H9 (cell line): ENCODE data around the gene ADISSP. TPM values are rescaled to one million over a fixed set of nuclear protein-coding genes. Genes with fewer than 3 reads are reported as not detected.
A peak's percentile ranks its signal among the peaks of the same experiment; 100 is the strongest.

Experiments
- DNase-seq: peaks from one replicate; pipeline ENCODE4 v3.0.0-alpha.2; 2017
- H2AFZ ChIP-seq: one replicate; pipeline ENCODE4 v1.6.1; 2013; ENCODE audit warnings: mild to moderate bottlenecking, low read length, control low read depth, moderate library complexity
- H2AK5ac ChIP-seq: 2 replicates; pipeline ENCODE4 v1.6.1; 2013; ENCODE audit warnings: low read length, control low read depth, mixed read lengths; ENCODE audit not compliant: insufficient read length
- H2BK120ac ChIP-seq: one replicate; pipeline ENCODE4 v1.6.1; 2013; ENCODE audit warnings: low read depth, mild to moderate bottlenecking, low read length, control low read depth, inconsistent platforms; ENCODE audit not compliant: poor library complexity, severe bottlenecking
- H2BK12ac ChIP-seq: 2 replicates; pipeline ENCODE4 v1.6.1; 2013; ENCODE audit warnings: low read length, control low read depth, mixed read lengths, low read depth; ENCODE audit not compliant: insufficient read length
- H2BK15ac ChIP-seq: 2 replicates; pipeline ENCODE4 v1.6.1; 2013; ENCODE audit warnings: low read depth, low read length, control low read depth
- H2BK20ac ChIP-seq: one replicate; pipeline ENCODE4 v1.6.1; 2013; ENCODE audit warnings: low read depth, mild to moderate bottlenecking, low read length, control low read depth, inconsistent platforms; ENCODE audit not compliant: poor library complexity, severe bottlenecking
- H2BK5ac ChIP-seq: 2 replicates; pipeline ENCODE4 v1.6.1; 2013; ENCODE audit warnings: low read length, control low read depth, mixed read lengths; ENCODE audit not compliant: insufficient read length
- H3K14ac ChIP-seq: 2 replicates; pipeline ENCODE4 v1.6.1; 2013; ENCODE audit warnings: low read length, control low read depth; ENCODE audit not compliant: insufficient read depth
- H3K18ac ChIP-seq: 2 replicates; pipeline ENCODE4 v1.6.1; 2013; ENCODE audit warnings: low read depth, mild to moderate bottlenecking, mixed read lengths, low read length, control low read depth; ENCODE audit not compliant: insufficient read length
- H3K23ac ChIP-seq: 2 replicates; pipeline ENCODE4 v1.6.1; 2013; ENCODE audit warnings: low read length, control low read depth, mixed read lengths, low read depth; ENCODE audit not compliant: insufficient read length
- H3K23me2 ChIP-seq: 2 replicates; pipeline ENCODE4 v1.6.1; 2013; ENCODE audit warnings: low read depth, mild to moderate bottlenecking, mixed read lengths, low read length, control low read depth; ENCODE audit not compliant: insufficient read length, poor library complexity, severe bottlenecking
- H3K27ac ChIP-seq: 2 replicates; pipeline ENCODE4 v1.5.1; 2013; ENCODE audit warnings: low read length, control low read depth, mixed read lengths, low read depth; ENCODE audit not compliant: insufficient read length
- H3K27me3 ChIP-seq: 2 replicates; pipeline ENCODE4 v1.6.1; 2013; ENCODE audit warnings: low read length, control low read depth, inconsistent platforms; ENCODE audit not compliant: insufficient read depth
- H3K4ac ChIP-seq: 2 replicates; pipeline ENCODE4 v1.6.1; 2013; ENCODE audit warnings: low read depth, mild to moderate bottlenecking, control low read depth, inconsistent platforms, low read length, moderate library complexity
- H3K4me1 ChIP-seq: 2 replicates; pipeline ENCODE4 v1.6.1; 2013; ENCODE audit warnings: low read length, control low read depth, inconsistent platforms; ENCODE audit not compliant: insufficient read depth
- H3K4me2 ChIP-seq: 2 replicates; pipeline ENCODE4 v1.6.1; 2013; ENCODE audit warnings: low read length, control low read depth, mixed read lengths; ENCODE audit not compliant: insufficient read length, insufficient read depth
- H3K56ac ChIP-seq: 2 replicates; pipeline ENCODE4 v1.6.1; 2013; ENCODE audit warnings: low read depth, mild to moderate bottlenecking, mixed read lengths, low read length, control low read depth; ENCODE audit not compliant: insufficient read length
- H3K79me1 ChIP-seq: 2 replicates; pipeline ENCODE4 v1.6.1; 2013; ENCODE audit warnings: low read depth, mild to moderate bottlenecking, moderate library complexity, low read length, control low read depth, inconsistent platforms; ENCODE audit not compliant: insufficient read depth, poor library complexity, severe bottlenecking
- H3K79me2 ChIP-seq: 2 replicates; pipeline ENCODE4 v1.6.1; 2013; ENCODE audit warnings: low read length, control low read depth, inconsistent platforms; ENCODE audit not compliant: insufficient read depth
- H3K9ac ChIP-seq: 2 replicates; pipeline ENCODE4 v1.6.1; 2013; ENCODE audit warnings: low read length, control low read depth, mixed read lengths; ENCODE audit not compliant: insufficient read length; ENCODE audit errors: extremely low read depth
- H3K9me3 ChIP-seq: one replicate; pipeline ENCODE4 v1.6.1; 2013; ENCODE audit warnings: low read depth, low read length, inconsistent platforms; ENCODE audit not compliant: control insufficient read depth
- H3T11ph ChIP-seq: one replicate; pipeline ENCODE4 v1.6.1; 2013; ENCODE audit warnings: mild to moderate bottlenecking, low read length, control low read depth, inconsistent platforms
- H4K20me1 ChIP-seq: one replicate; pipeline ENCODE4 v1.6.1; 2013; ENCODE audit not compliant: control insufficient read depth, insufficient read length, insufficient read depth
- H4K5ac ChIP-seq: 2 replicates; pipeline ENCODE4 v1.6.1; 2013; ENCODE audit warnings: low read depth, mild to moderate bottlenecking, mixed read lengths, low read length, control low read depth; ENCODE audit not compliant: insufficient read length
- H4K8ac ChIP-seq: replicated peaks from 2 replicates; pipeline ENCODE4 v1.6.1; 2013; ENCODE audit warnings: low read length, control low read depth, mixed read lengths, low read depth; ENCODE audit not compliant: insufficient read length
- H4K91ac ChIP-seq: 2 replicates; pipeline ENCODE4 v1.6.1; 2013; ENCODE audit warnings: low read depth, mild to moderate bottlenecking, moderate library complexity, mixed read lengths, low read length, control low read depth; ENCODE audit not compliant: insufficient read length
- H3K27ac Mint-ChIP-seq, 3 experiments: 2 replicates in 2 of 3; 3 replicates in 1 of 3; pipeline ENCODE4 v1.8.0; 2020 to 2021; ENCODE audit warnings: mixed read lengths in 3 of 3, mild to moderate bottlenecking in 1 of 3, moderate library complexity in 1 of 3
- H3K27me3 Mint-ChIP-seq: 2 replicates; pipeline ENCODE4 v1.8.0; 2021; ENCODE audit warnings: low read depth, mild to moderate bottlenecking, moderate library complexity, mixed read lengths
- H3K36me3 Mint-ChIP-seq, 3 experiments: 2 replicates in 2 of 3; 3 replicates in 1 of 3; pipeline ENCODE4 v1.8.0; 2020 to 2021; ENCODE audit warnings: low read depth in 3 of 3, mixed read lengths in 3 of 3; ENCODE audit not compliant: insufficient read depth in 1 of 3
- H3K4me1 Mint-ChIP-seq, 2 experiments: 2 replicates each; pipeline ENCODE4 v1.8.0; 2020; ENCODE audit warnings: mixed read lengths in 2 of 2
- H3K4me3 Mint-ChIP-seq, 2 experiments: 2 replicates in 1 of 2; 3 replicates in 1 of 2; pipeline ENCODE4 v1.8.0; 2020 to 2021; ENCODE audit warnings: mild to moderate bottlenecking in 2 of 2, mixed read lengths in 2 of 2, moderate library complexity in 1 of 2
- H3K9me3 Mint-ChIP-seq, 2 experiments: 2 replicates in 1 of 2; 3 replicates in 1 of 2; pipeline ENCODE4 v1.8.0; 2020; ENCODE audit warnings: mild to moderate bottlenecking in 2 of 2, mixed read lengths in 2 of 2, moderate library complexity in 1 of 2
- WGBS: extraction: QIAGEN DNeasy Blood & Tissue Kit; methylation state at CpG from one replicate; pipeline ENCODE4 v1.1.7; 2013; ENCODE audit warnings: missing lambda C conversion rate, low lambda C conversion rate, mixed read lengths; ENCODE audit not compliant: insufficient read length; ENCODE audit errors: extremely low coverage; 5-methylcytosine and 5-hydroxymethylcytosine counted together
- total RNA-seq: library from RNA; stranded (reverse); gene quantifications from 2 replicates; pipeline ENCODE4 v1.2.1, GENCODE V29; 2021
- TF ChIP-seq, protein P1 (sequence below): fragments of 200-600 bp; sonication (generic); conservative IDR thresholded peaks from 3 replicates; pipeline ENCODE4 v1.8.0; 2021; ENCODE audit warnings: antibody characterized with exemption, mild to moderate bottlenecking

ADISSP gene
- total RNA-seq, 1 experiment from 2014 or later: 80.9 TPM

DNA sequence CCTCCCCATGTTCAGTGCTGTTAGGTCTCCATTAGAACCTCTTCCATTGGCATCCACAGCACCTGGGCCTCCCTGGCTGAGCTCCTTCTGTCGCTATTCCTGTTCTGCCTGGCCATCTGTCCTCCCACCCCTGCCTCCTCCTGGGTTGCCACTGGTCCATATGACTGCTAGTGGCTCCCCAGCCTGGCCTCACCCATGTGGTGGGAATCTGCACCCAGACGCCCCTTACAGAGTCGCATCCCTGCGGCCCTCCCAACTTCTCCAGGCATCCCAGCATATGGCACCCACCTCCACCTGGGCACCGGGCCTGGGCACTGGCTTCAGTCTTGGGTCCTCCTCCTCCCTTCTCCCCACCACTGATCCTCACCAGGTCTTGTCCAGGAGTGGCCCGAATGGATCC, 36.3 kb upstream of the ADISSP start:
- Histone ChIP-seq H2AFZ (no peak overlapping the region), H3K23me2 (peaks cover 8% of the 10 kb centered on the region), H3K23ac (no peak overlapping the region), H4K5ac (no peak overlapping the region), H3K4me2 (no peak overlapping the region), H3K14ac (no peak overlapping the region), H2BK15ac (no peak overlapping the region), H3K9ac (no peak overlapping the region), H2BK12ac (no peak overlapping the region), H3K56ac (no peak overlapping the region), H3K27me3 (no peaks in the 10 kb centered on the region), H2BK20ac (no peak overlapping the region), H2AK5ac (no peak overlapping the region), H4K91ac (no peak overlapping the region), H2BK5ac (no peak overlapping the region), H3K4me1 (peaks cover 3% of the 10 kb centered on the region), H4K8ac (no peak overlapping the region), H3K27ac (no peak overlapping the region), H3K18ac (no peak overlapping the region), H3K9me3 (no peaks in the 10 kb centered on the region), H3K79me1 (no peaks in the 10 kb centered on the region), H2BK120ac (no peak overlapping the region), H3T11ph (no peak overlapping the region), H3K79me2 (no peaks in the 10 kb centered on the region), H4K20me1 (no peaks in the 10 kb centered on the region), H3K4ac (no peak overlapping the region)
- Mint-ChIP-seq H3K36me3 (peaks cover 32 to 55% (median 47%) of the 10 kb centered on the region in 3 experiments), H3K27me3 (peaks cover 4% of the 10 kb centered on the region), H3K4me3 (no peak overlapping the region; a peak in 1 of 5 replicates), H3K9me3 (no peaks in the 10 kb centered on the region), H3K27ac (peak overlapping the region in 1 of 3 experiments; percentile 46; a peak in 1 of 7 replicates), H3K4me1 (peaks cover 34 to 52% of the 10 kb centered on the region in 2 experiments)
- no peak for DNase-seq
- no CpG with 5 or more reads among the region's 6 CpGs for WGBS
- TF ChIP-seq, protein P1, sequence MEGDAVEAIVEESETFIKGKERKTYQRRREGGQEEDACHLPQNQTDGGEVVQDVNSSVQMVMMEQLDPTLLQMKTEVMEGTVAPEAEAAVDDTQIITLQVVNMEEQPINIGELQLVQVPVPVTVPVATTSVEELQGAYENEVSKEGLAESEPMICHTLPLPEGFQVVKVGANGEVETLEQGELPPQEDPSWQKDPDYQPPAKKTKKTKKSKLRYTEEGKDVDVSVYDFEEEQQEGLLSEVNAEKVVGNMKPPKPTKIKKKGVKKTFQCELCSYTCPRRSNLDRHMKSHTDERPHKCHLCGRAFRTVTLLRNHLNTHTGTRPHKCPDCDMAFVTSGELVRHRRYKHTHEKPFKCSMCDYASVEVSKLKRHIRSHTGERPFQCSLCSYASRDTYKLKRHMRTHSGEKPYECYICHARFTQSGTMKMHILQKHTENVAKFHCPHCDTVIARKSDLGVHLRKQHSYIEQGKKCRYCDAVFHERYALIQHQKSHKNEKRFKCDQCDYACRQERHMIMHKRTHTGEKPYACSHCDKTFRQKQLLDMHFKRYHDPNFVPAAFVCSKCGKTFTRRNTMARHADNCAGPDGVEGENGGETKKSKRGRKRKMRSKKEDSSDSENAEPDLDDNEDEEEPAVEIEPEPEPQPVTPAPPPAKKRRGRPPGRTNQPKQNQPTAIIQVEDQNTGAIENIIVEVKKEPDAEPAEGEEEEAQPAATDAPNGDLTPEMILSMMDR: no peak
